DOHH2 (cell line): Measurements from ENCODE around the gene RDH11.

Experiments used
- H3F3A ChIP-seq: fragments of 200-600 bp; sonication (generic), shearing (Covaris generic); 2 replicates; pipeline ENCODE4 v1.6.0; 2016; ENCODE audit warnings: antibody characterized with exemption, mild to moderate bottlenecking; ENCODE audit not compliant: control insufficient read depth, insufficient read depth
- H3K27ac ChIP-seq: fragments of 200-600 bp; sonication (generic); 2 replicates; pipeline ENCODE4 v1.5.1; 2014; ENCODE audit warnings: low read depth, mild to moderate bottlenecking, low read length, moderate library complexity
- H3K27me3 ChIP-seq: fragments of 200-600 bp; sonication (generic); 2 replicates; pipeline ENCODE4 v1.6.1; 2014; ENCODE audit warnings: mild to moderate bottlenecking, low read length, mixed read lengths; ENCODE audit not compliant: control insufficient read depth
- H3K36me3 ChIP-seq: fragments of 200-600 bp; sonication (generic); 2 replicates; pipeline ENCODE4 v1.6.1; 2014; ENCODE audit warnings: mild to moderate bottlenecking, low read length, moderate library complexity, mixed read lengths; ENCODE audit not compliant: control insufficient read depth
- H3K4me1 ChIP-seq: fragments of 200-600 bp; sonication (generic); 2 replicates; pipeline ENCODE4 v1.6.1; 2014; ENCODE audit warnings: mild to moderate bottlenecking, low read length, mixed read lengths; ENCODE audit not compliant: control insufficient read depth
- H3K4me2 ChIP-seq: fragments of 200-600 bp; sonication (generic); 2 replicates; pipeline ENCODE4 v1.6.0; 2014; ENCODE audit warnings: mild to moderate bottlenecking, low read length, moderate library complexity
- H3K4me3 ChIP-seq: fragments of 200-600 bp; sonication (generic); 2 replicates; pipeline ENCODE4 v1.5.1; 2014; ENCODE audit warnings: mild to moderate bottlenecking, low read length, mixed read lengths
- H3K79me2 ChIP-seq: fragments of 200-600 bp; sonication (generic); 2 replicates; pipeline ENCODE4 v1.6.1; 2014; ENCODE audit warnings: mild to moderate bottlenecking, low read length, mixed read lengths; ENCODE audit not compliant: control insufficient read depth
- H3K9me2 ChIP-seq: fragments of 200-600 bp; sonication (generic); replicated peaks from 2 replicates; pipeline ENCODE4 v1.6.1; 2014; ENCODE audit warnings: mild to moderate bottlenecking, low read length, mixed read lengths; ENCODE audit not compliant: control insufficient read depth
- H3K9me3 ChIP-seq: fragments of 200-600 bp; sonication (generic); 2 replicates; pipeline ENCODE4 v1.6.1; 2014; ENCODE audit warnings: antibody characterized with exemption, low read length, mixed read lengths; ENCODE audit not compliant: control insufficient read depth, insufficient read depth
- H4K20me1 ChIP-seq: fragments of 200-600 bp; sonication (generic); 2 replicates; pipeline ENCODE4 v1.6.0; 2014; ENCODE audit warnings: low read depth, mild to moderate bottlenecking, antibody characterized with exemption, low read length, moderate library complexity; ENCODE audit not compliant: control insufficient read depth, insufficient read depth
- EZH2phosphoT487 ChIP-seq: fragments of 200-600 bp; sonication (generic); IDR thresholded peaks from 2 replicates; pipeline ENCODE4 v1.6.1; 2017; ENCODE audit warnings: borderline replicate concordance, mild to moderate bottlenecking, antibody characterized with exemption, low read length, moderate library complexity, mixed read lengths
- TF ChIP-seq, protein P1 (sequence below): fragments of 200-600 bp; sonication (generic); IDR thresholded peaks from one replicate; pipeline ENCODE4 v1.5.1; 2014; ENCODE audit warnings: antibody characterized with exemption, mild to moderate bottlenecking, low read depth, low read length; ENCODE audit not compliant: poor library complexity, severe bottlenecking

The RDH11 gene

DNA sequence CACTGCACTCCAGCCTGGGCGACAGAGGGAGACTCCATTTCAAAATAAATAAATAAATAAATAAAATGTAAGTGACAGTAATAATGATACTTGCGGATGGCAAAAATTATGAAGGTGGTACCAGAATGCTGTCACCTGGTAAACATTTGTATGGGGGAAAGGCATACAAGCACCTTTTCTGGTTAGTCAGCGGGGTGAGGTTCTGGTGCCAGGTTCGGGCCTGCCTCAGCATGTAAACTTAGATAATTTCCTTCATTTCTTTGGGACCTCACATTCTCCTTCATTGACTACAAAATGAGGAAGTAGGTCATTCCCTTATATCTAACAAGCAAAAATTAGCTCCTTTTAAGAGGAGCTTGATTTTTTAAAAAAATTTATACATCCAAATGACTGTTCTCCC is 31.9 kb downstream of the RDH11 start:
- TF ChIP-seq EZH2phosphoT487: no peak
- TF ChIP-seq, protein P1, sequence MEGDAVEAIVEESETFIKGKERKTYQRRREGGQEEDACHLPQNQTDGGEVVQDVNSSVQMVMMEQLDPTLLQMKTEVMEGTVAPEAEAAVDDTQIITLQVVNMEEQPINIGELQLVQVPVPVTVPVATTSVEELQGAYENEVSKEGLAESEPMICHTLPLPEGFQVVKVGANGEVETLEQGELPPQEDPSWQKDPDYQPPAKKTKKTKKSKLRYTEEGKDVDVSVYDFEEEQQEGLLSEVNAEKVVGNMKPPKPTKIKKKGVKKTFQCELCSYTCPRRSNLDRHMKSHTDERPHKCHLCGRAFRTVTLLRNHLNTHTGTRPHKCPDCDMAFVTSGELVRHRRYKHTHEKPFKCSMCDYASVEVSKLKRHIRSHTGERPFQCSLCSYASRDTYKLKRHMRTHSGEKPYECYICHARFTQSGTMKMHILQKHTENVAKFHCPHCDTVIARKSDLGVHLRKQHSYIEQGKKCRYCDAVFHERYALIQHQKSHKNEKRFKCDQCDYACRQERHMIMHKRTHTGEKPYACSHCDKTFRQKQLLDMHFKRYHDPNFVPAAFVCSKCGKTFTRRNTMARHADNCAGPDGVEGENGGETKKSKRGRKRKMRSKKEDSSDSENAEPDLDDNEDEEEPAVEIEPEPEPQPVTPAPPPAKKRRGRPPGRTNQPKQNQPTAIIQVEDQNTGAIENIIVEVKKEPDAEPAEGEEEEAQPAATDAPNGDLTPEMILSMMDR: no peak
- Histone ChIP-seq H3K4me2 (no peak overlapping the region), H3F3A (no peaks in the 10 kb centered on the region; the same call in 1 of the 2 replicates), H3K4me1 (peaks cover 19% of the 10 kb centered on the region), H3K4me3 (no peak overlapping the region), H3K36me3 (peaks cover 12% of the 10 kb centered on the region), H4K20me1 (peaks cover 6% of the 10 kb centered on the region), H3K9me3 (no peaks in the 10 kb centered on the region), H3K27ac (no peak overlapping the region), H3K9me2 (no peaks in the 10 kb centered on the region), H3K27me3 (no peaks in the 10 kb centered on the region), H3K79me2 (peaks cover 60% of the 10 kb centered on the region)

DNA sequence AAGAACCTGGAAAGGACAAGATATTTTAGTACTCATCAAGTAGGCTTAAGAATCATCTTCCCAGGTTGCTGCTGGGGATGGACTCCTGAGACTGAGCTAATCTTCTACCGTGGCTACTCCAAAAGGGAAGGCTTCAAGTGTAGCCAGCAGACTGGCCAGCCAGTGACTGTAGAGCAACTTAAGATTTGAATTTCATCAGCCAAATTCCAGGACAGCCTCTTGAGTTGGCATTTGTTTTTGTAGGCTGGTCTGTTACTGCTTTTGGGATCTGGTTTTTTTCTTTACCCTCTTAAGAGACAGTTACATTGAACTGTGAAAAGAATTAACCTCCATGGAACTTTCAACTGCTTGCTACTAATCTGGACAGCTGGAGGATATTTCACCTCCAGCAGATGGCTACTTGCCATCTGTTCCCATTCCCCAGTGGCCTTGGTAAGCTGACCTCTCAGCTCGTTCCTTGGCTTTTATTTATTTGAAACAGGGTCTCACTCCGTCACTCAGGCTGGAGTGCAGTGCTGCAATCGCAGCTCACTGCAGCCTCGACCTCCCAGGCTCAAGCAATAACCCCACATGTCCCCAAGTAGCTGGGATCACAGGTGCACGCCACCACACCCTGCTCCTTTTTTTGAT is 41.8 kb downstream of the RDH11 start:
- Histone ChIP-seq H3K4me1 (no peaks in the 10 kb centered on the region), H4K20me1 (no peaks in the 10 kb centered on the region), H3K4me3 (no peak overlapping the region), H3K79me2 (no peaks in the 10 kb centered on the region), H3K27ac (no peak overlapping the region), H3K9me3 (no peaks in the 10 kb centered on the region), H3K9me2 (no peaks in the 10 kb centered on the region), H3K27me3 (no peaks in the 10 kb centered on the region), H3K36me3 (peaks cover 81% of the 10 kb centered on the region), H3K4me2 (no peak overlapping the region), H3F3A (no peaks in the 10 kb centered on the region)
- no peak for TF ChIP-seq EZH2phosphoT487
- TF ChIP-seq, protein P1: no peak

DNA sequence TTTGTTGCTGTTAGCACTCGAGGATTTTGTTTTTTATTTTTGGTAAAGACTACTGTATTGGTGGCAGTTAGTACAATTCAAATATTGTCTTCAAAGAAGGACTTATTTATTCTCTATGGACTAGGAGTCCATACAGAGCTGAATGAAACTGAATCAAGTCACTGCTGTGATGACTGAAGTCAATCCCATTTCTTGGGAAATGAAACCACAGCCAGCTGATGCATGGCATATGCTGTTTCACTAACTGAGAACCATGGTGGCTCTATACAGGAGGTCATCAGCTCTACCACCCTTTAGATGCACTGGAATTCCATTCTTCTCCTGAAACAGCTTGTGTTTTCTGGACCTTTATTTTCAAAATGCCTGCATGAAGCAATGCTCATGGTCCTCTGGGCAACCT is 43.4 kb downstream of the RDH11 start:
- H3F3A ChIP-seq: no peaks in the 10 kb centered on the region
- no peak overlapping the region for H3K4me3 ChIP-seq
- H3K27me3 ChIP-seq: no peaks in the 10 kb centered on the region
- H3K4me2 ChIP-seq: no peak overlapping the region
- H3K9me3 ChIP-seq: no peaks in the 10 kb centered on the region
- TF ChIP-seq EZH2phosphoT487: no peak
- TF ChIP-seq, protein P1: no peak
- H4K20me1 ChIP-seq: no peaks in the 10 kb centered on the region
- no peaks in the 10 kb centered on the region for H3K79me2 ChIP-seq
- no peaks in the 10 kb centered on the region for H3K4me1 ChIP-seq
- H3K36me3 ChIP-seq: peaks cover 76% of the 10 kb centered on the region
- no peaks in the 10 kb centered on the region for H3K9me2 ChIP-seq
- no peak overlapping the region for H3K27ac ChIP-seq
